A549 (cell line): Measurements from ENCODE around the gene PZP.
"Not testable (repeated sequence)": the region's sequence is repeated elsewhere in the genome, so short reads cannot be mapped to it uniquely, and the experiment has no call there.

Experiments
- EP300 ChIP-seq, 2 experiments: fragments of >200 bp; sonication (Bioruptor Twin); formaldehyde crosslinking; IDR thresholded peaks; 2 replicates in 1 of 2; 3 replicates in 1 of 2; pipeline ENCODE4 v1.6.1; 2016 to 2017
- FOSB ChIP-seq: fragments of 250-450 bp; sonication (Bioruptor Pico); IDR thresholded peaks from 2 replicates; pipeline ENCODE4 v1.5.0; 2020; ENCODE audit warnings: mild to moderate bottlenecking, moderate library complexity
- KDM1A ChIP-seq: fragments of 200-600 bp; sonication (generic); IDR thresholded peaks from 2 replicates; pipeline ENCODE4 v1.6.1; 2016; ENCODE audit warnings: low read depth, mild to moderate bottlenecking
- MAZ ChIP-seq: fragments of 150-350 bp; IDR thresholded peaks from 2 replicates; pipeline ENCODE4 v1.6.1; 2014; ENCODE audit warnings: antibody characterized with exemption, low read depth, low read length, borderline replicate concordance
- POLR2A ChIP-seq: IDR thresholded peaks from 2 replicates; pipeline ENCODE4 v1.6.1; 2012; ENCODE audit warnings: mild to moderate bottlenecking, low read length
- RARB ChIP-seq: fragments of 250-450 bp; sonication (Bioruptor Pico); IDR thresholded peaks from 2 replicates; pipeline ENCODE4 v1.8.0; 2021; ENCODE audit warnings: mild to moderate bottlenecking, moderate library complexity
- TF ChIP-seq, protein P1 (sequence below): fragments of >200 bp; sonication (Bioruptor Twin); formaldehyde crosslinking; IDR thresholded peaks from 3 replicates; pipeline ENCODE4 v1.5.1; 2016

DNA sequence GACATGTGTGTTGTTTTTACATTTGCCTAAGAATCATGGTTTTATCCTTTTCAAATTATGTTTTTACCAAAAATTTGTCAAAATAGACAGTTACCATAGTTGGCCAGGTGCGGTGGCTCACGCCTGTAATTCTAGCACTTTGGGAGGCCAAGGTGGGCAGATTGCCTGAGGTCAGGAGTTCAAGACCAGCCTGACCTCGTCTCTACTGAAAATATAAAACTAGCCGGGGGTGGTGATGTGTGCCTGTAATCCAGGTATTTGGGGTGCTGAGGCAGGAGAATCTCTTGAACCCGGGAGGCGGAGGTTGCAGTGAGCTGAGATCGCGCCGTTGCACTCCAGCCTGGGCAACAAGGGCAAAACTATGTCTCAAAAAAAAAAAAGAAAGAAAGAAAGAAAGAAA is 12.8 kb upstream of the PZP start:
- TF ChIP-seq KDM1A; POLR2A; MAZ; RARB; FOSB; EP300 (IDR thresholded peaks at IDR 0.05): not testable (repeated sequence)
- TF ChIP-seq, protein P1, sequence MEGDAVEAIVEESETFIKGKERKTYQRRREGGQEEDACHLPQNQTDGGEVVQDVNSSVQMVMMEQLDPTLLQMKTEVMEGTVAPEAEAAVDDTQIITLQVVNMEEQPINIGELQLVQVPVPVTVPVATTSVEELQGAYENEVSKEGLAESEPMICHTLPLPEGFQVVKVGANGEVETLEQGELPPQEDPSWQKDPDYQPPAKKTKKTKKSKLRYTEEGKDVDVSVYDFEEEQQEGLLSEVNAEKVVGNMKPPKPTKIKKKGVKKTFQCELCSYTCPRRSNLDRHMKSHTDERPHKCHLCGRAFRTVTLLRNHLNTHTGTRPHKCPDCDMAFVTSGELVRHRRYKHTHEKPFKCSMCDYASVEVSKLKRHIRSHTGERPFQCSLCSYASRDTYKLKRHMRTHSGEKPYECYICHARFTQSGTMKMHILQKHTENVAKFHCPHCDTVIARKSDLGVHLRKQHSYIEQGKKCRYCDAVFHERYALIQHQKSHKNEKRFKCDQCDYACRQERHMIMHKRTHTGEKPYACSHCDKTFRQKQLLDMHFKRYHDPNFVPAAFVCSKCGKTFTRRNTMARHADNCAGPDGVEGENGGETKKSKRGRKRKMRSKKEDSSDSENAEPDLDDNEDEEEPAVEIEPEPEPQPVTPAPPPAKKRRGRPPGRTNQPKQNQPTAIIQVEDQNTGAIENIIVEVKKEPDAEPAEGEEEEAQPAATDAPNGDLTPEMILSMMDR, result not testable (repeated sequence)
